ENCODE measurements around the gene KDSR. TPM values are rescaled to one million over a fixed set of nuclear protein-coding genes. Genes with fewer than 3 reads are reported as not detected.

Gene KDSR
- total RNA-seq, 1 donor from 2014 or later, result 12.5 TPM

- Histone ChIP-seq H3K27ac (ENCODE audit: low read depth, low read length) (peak overlapping the region; percentile 32), H3K27me3 (ENCODE audit: control insufficient read depth in 3 of 3, insufficient read depth in 3 of 3, low read length in 3 of 3) (no peaks in the 10 kb centered on the region), H3K9ac (ENCODE audit: low read depth in 1 of 3, low read length in 3 of 3) (peak overlapping the region in 2 of 3 donors; percentile 7 to 65), H3K9me3 (ENCODE audit: control insufficient read depth in 3 of 3, low read length in 3 of 3) (no peaks in the 10 kb centered on the region), H3K4me3 (ENCODE audit: low read length in 3 of 3) (peak overlapping the region in 1 of 3 donors; percentile 8), H3K36me3 (ENCODE audit: control insufficient read depth in 3 of 3, insufficient read depth in 3 of 3, low read length in 3 of 3) (peaks cover 24 to 58% (median 37%) of the 10 kb centered on the region in 3 donors), H3K4me1 (ENCODE audit: control insufficient read depth in 3 of 3, insufficient read depth in 3 of 3, low read length in 3 of 3) (peaks cover 14 to 27% (median 14%) of the 10 kb centered on the region in 3 donors)
Observed at GRCh38 chr18:63346031-63346430, 21.0 kb downstream of the KDSR start.

GRCh38 chr18:63344918-63345317 lies 22.1 kb downstream of the KDSR start:
- Histone ChIP-seq H3K4me3 (ENCODE audit: low read length in 3 of 3) (no peak overlapping the region), H3K27me3 (ENCODE audit: control insufficient read depth in 3 of 3, insufficient read depth in 3 of 3, low read length in 3 of 3) (no peaks in the 10 kb centered on the region), H3K36me3 (ENCODE audit: control insufficient read depth in 3 of 3, insufficient read depth in 3 of 3, low read length in 3 of 3) (peaks cover 21 to 52% (median 39%) of the 10 kb centered on the region in 3 donors), H3K9ac (ENCODE audit: low read depth in 1 of 3, low read length in 3 of 3) (no peak overlapping the region), H3K4me1 (ENCODE audit: control insufficient read depth in 3 of 3, insufficient read depth in 3 of 3, low read length in 3 of 3) (peaks cover 14 to 27% (median 14%) of the 10 kb centered on the region in 3 donors), H3K9me3 (ENCODE audit: control insufficient read depth in 3 of 3, low read length in 3 of 3) (no peaks in the 10 kb centered on the region), H3K27ac (ENCODE audit: low read depth, low read length) (no peak overlapping the region)

- peaks cover 16 to 48% (median 33%) of the 10 kb centered on the region in 3 donors for H3K36me3 ChIP-seq (ENCODE audit: control insufficient read depth in 3 of 3, insufficient read depth in 3 of 3, low read length in 3 of 3)
- H3K27ac ChIP-seq (ENCODE audit: low read depth, low read length), result no peak overlapping the region
- no peaks in the 10 kb centered on the region for H3K9me3 ChIP-seq (ENCODE audit: control insufficient read depth in 3 of 3, low read length in 3 of 3)
Observed at GRCh38 chr18:63344263-63344662, 22.7 kb downstream of the KDSR start.

GRCh38 chr18:63342206-63342605 lies 24.8 kb downstream of the KDSR start:
- Histone ChIP-seq H3K4me1 (ENCODE audit: control insufficient read depth in 3 of 3, insufficient read depth in 3 of 3, low read length in 3 of 3) (peaks cover 14 to 27% (median 14%) of the 10 kb centered on the region in 3 donors), H3K36me3 (ENCODE audit: control insufficient read depth in 3 of 3, insufficient read depth in 3 of 3, low read length in 3 of 3) (peaks cover 21 to 51% (median 44%) of the 10 kb centered on the region in 3 donors), H3K9ac (ENCODE audit: low read depth in 1 of 3, low read length in 3 of 3) (no peak overlapping the region), H3K27me3 (ENCODE audit: control insufficient read depth in 3 of 3, insufficient read depth in 3 of 3, low read length in 3 of 3) (no peaks in the 10 kb centered on the region), H3K4me3 (ENCODE audit: low read length in 3 of 3) (no peak overlapping the region), H3K27ac (ENCODE audit: low read depth, low read length) (no peak overlapping the region), H3K9me3 (ENCODE audit: control insufficient read depth in 3 of 3, low read length in 3 of 3) (no peaks in the 10 kb centered on the region)

More at GRCh38 chr18:63344263-63344662, 22.7 kb downstream of the KDSR start:
- H3K9ac ChIP-seq (ENCODE audit: low read depth in 1 of 3, low read length in 3 of 3), result no peak overlapping the region
- H3K27me3 ChIP-seq (ENCODE audit: control insufficient read depth in 3 of 3, insufficient read depth in 3 of 3, low read length in 3 of 3), result no peaks in the 10 kb centered on the region
- H3K4me3 ChIP-seq (ENCODE audit: low read length in 3 of 3), result no peak overlapping the region
- H3K4me1 ChIP-seq (ENCODE audit: control insufficient read depth in 3 of 3, insufficient read depth in 3 of 3, low read length in 3 of 3), result peaks cover 14 to 27% (median 14%) of the 10 kb centered on the region in 3 donors

GRCh38 chr18:63339920-63340484 lies 27.0 kb downstream of the KDSR start:
- peaks cover 0 to 8% (median 4%) of the 10 kb centered on the region in 3 donors for H3K4me1 ChIP-seq (ENCODE audit: control insufficient read depth in 3 of 3, insufficient read depth in 3 of 3, low read length in 3 of 3)
- H3K9ac ChIP-seq (ENCODE audit: low read depth in 1 of 3, low read length in 3 of 3), result no peak overlapping the region
- H3K36me3 ChIP-seq (ENCODE audit: control insufficient read depth in 3 of 3, insufficient read depth in 3 of 3, low read length in 3 of 3), result peaks cover 19 to 47% (median 47%) of the 10 kb centered on the region in 3 donors
- no peaks in the 10 kb centered on the region for H3K27me3 ChIP-seq (ENCODE audit: control insufficient read depth in 3 of 3, insufficient read depth in 3 of 3, low read length in 3 of 3)
- H3K9me3 ChIP-seq (ENCODE audit: control insufficient read depth in 3 of 3, low read length in 3 of 3), result no peaks in the 10 kb centered on the region
- H3K27ac ChIP-seq (ENCODE audit: low read depth, low read length), result no peak overlapping the region
- H3K4me3 ChIP-seq (ENCODE audit: low read length in 3 of 3), result no peak overlapping the region

- no peak overlapping the region for H3K9ac ChIP-seq (ENCODE audit: low read depth in 1 of 3, low read length in 3 of 3)
- peaks cover 28 to 54% (median 53%) of the 10 kb centered on the region in 3 donors for H3K36me3 ChIP-seq (ENCODE audit: control insufficient read depth in 3 of 3, insufficient read depth in 3 of 3, low read length in 3 of 3)
- no peaks in the 10 kb centered on the region for H3K9me3 ChIP-seq (ENCODE audit: control insufficient read depth in 3 of 3, low read length in 3 of 3)
- H3K4me3 ChIP-seq (ENCODE audit: low read length in 3 of 3), result no peak overlapping the region
- no peaks in the 10 kb centered on the region for H3K27me3 ChIP-seq (ENCODE audit: control insufficient read depth in 3 of 3, insufficient read depth in 3 of 3, low read length in 3 of 3)
- no peak overlapping the region for H3K27ac ChIP-seq (ENCODE audit: low read depth, low read length)
- H3K4me1 ChIP-seq (ENCODE audit: control insufficient read depth in 3 of 3, insufficient read depth in 3 of 3, low read length in 3 of 3), result no peaks in the 10 kb centered on the region
Observed at GRCh38 chr18:63336366-63337099, 30.5 kb downstream of the KDSR start.

GRCh38 chr18:63331105-63331504 lies 35.9 kb downstream of the KDSR start:
- H3K27me3 ChIP-seq (ENCODE audit: control insufficient read depth in 3 of 3, insufficient read depth in 3 of 3, low read length in 3 of 3), result no peaks in the 10 kb centered on the region
- no peaks in the 10 kb centered on the region for H3K4me1 ChIP-seq (ENCODE audit: control insufficient read depth in 3 of 3, insufficient read depth in 3 of 3, low read length in 3 of 3)
- no peak overlapping the region for H3K4me3 ChIP-seq (ENCODE audit: low read length in 3 of 3)
- H3K36me3 ChIP-seq (ENCODE audit: control insufficient read depth in 3 of 3, insufficient read depth in 3 of 3, low read length in 3 of 3), result peaks cover 21 to 43% (median 41%) of the 10 kb centered on the region in 3 donors
- no peak overlapping the region for H3K27ac ChIP-seq (ENCODE audit: low read depth, low read length)
- no peaks in the 10 kb centered on the region for H3K9me3 ChIP-seq (ENCODE audit: control insufficient read depth in 3 of 3, low read length in 3 of 3)
- H3K9ac ChIP-seq (ENCODE audit: low read depth in 1 of 3, low read length in 3 of 3), result no peak overlapping the region

- Histone ChIP-seq H3K27me3 (ENCODE audit: control insufficient read depth in 3 of 3, insufficient read depth in 3 of 3, low read length in 3 of 3) (no peaks in the 10 kb centered on the region), H3K36me3 (ENCODE audit: control insufficient read depth in 3 of 3, insufficient read depth in 3 of 3, low read length in 3 of 3) (peaks cover 19 to 35% (median 33%) of the 10 kb centered on the region in 3 donors), H3K9ac (ENCODE audit: low read depth in 1 of 3, low read length in 3 of 3) (no peak overlapping the region), H3K27ac (ENCODE audit: low read depth, low read length) (no peak overlapping the region), H3K4me1 (ENCODE audit: control insufficient read depth in 3 of 3, insufficient read depth in 3 of 3, low read length in 3 of 3) (no peaks in the 10 kb centered on the region), H3K4me3 (ENCODE audit: low read length in 3 of 3) (no peak overlapping the region), H3K9me3 (ENCODE audit: control insufficient read depth in 3 of 3, low read length in 3 of 3) (no peaks in the 10 kb centered on the region)
Observed at GRCh38 chr18:63329431-63330145, 37.4 kb downstream of the KDSR start.

- Histone ChIP-seq H3K4me1 (ENCODE audit: control insufficient read depth in 3 of 3, insufficient read depth in 3 of 3, low read length in 3 of 3) (peaks cover 3 to 6% (median 4%) of the 10 kb centered on the region in 3 donors), H3K9ac (ENCODE audit: low read depth in 1 of 3, low read length in 3 of 3) (no peak overlapping the region), H3K27me3 (ENCODE audit: control insufficient read depth in 3 of 3, insufficient read depth in 3 of 3, low read length in 3 of 3) (no peaks in the 10 kb centered on the region), H3K9me3 (ENCODE audit: control insufficient read depth in 3 of 3, low read length in 3 of 3) (no peaks in the 10 kb centered on the region), H3K27ac (ENCODE audit: low read depth, low read length) (no peak overlapping the region), H3K36me3 (ENCODE audit: control insufficient read depth in 3 of 3, insufficient read depth in 3 of 3, low read length in 3 of 3) (peaks cover 3 to 7% (median 7%) of the 10 kb centered on the region in 3 donors), H3K4me3 (ENCODE audit: low read length in 3 of 3) (no peak overlapping the region)
Observed at GRCh38 chr18:63326011-63326410, 41.0 kb downstream of the KDSR start.

Data from skeletal muscle tissue (tissue), 4 donors.